CD4-positive, alpha-beta T cell (primary cell): ENCODE results near the gene MAST4. TPM values are rescaled to one million over a fixed set of nuclear protein-coding genes. Genes with fewer than 3 reads are reported as not detected.

Experiments
- ATAC-seq: fragments of 200-7000 bp; cut with Tn5 transposase; one replicate; pipeline ENCODE4 v1.10.0; 2022; ENCODE audit warnings: mild to moderate bottlenecking; ENCODE audit not compliant: poor library complexity
- CTCF ChIA-PET: fragments of 350-600 bp; sonication (Branson Sonifier 250); formaldehyde crosslinking; loops from one replicate; lab custom pipeline; 2021; ENCODE audit warnings: antibody characterized with exemption, inconsistent platforms; lab: Charles Lee
- POLR2A ChIA-PET: fragments of 350-600 bp; sonication (Branson Sonifier 250); formaldehyde crosslinking; loops from one replicate; lab custom pipeline; 2021; ENCODE audit warnings: antibody characterized with exemption, inconsistent platforms; lab: Charles Lee
- DNase-seq, 14 experiments: peaks; one replicate each; pipeline ENCODE4 v3.0.0-alpha.2; 2013 to 2020; ENCODE audit warnings: mixed read lengths in 2 of 14
- H3K27ac ChIP-seq, 2 donors: one replicate each; pipeline versions ENCODE4 v1.5.1 to v1.7.0; 2013; ENCODE audit warnings: low read length in 2 of 2, low read depth in 1 of 2, mild to moderate bottlenecking in 1 of 2
- H3K27me3 ChIP-seq, 2 experiments: 1 replicate in 1 of 2; 2 replicates in 1 of 2; pipeline versions ENCODE4 v1.6.1 to v1.7.0; 2013; ENCODE audit warnings: low read length in 2 of 2, control low read depth in 1 of 2, mild to moderate bottlenecking in 1 of 2, moderate library complexity in 1 of 2; ENCODE audit not compliant: insufficient read depth in 2 of 2, control insufficient read depth in 1 of 2
- H3K36me3 ChIP-seq: one replicate; pipeline ENCODE4 v1.6.1; 2013; ENCODE audit warnings: low read length, control low read depth; ENCODE audit not compliant: insufficient read depth
- H3K4me1 ChIP-seq: one replicate; pipeline ENCODE4 v1.6.1; 2013; ENCODE audit warnings: low read length, control low read depth; ENCODE audit not compliant: insufficient read depth
- H3K4me3 ChIP-seq: one replicate; pipeline ENCODE4 v1.5.1; 2013; ENCODE audit warnings: mild to moderate bottlenecking, low read length, moderate library complexity
- H3K9me3 ChIP-seq, 2 experiments: 1 replicate in 1 of 2; 2 replicates in 1 of 2; pipeline versions ENCODE4 v1.6.1 to v1.7.0; 2013; ENCODE audit warnings: low read length in 2 of 2, mild to moderate bottlenecking in 2 of 2, control low read depth in 1 of 2, moderate library complexity in 1 of 2; ENCODE audit not compliant: control insufficient read depth in 1 of 2, insufficient read depth in 1 of 2
- H3K27ac Mint-ChIP-seq: one replicate; pipeline ENCODE4 v1.8.0; 2020; ENCODE audit warnings: mixed read lengths
- H3K27me3 Mint-ChIP-seq: one replicate; pipeline ENCODE4 v1.8.0; 2021; ENCODE audit warnings: mixed read lengths
- H3K36me3 Mint-ChIP-seq: one replicate; pipeline ENCODE4 v1.8.0; 2021; ENCODE audit warnings: low read depth, mixed read lengths
- H3K4me1 Mint-ChIP-seq: one replicate; pipeline ENCODE4 v1.8.0; 2021; ENCODE audit warnings: low read depth, mixed read lengths
- H3K4me3 Mint-ChIP-seq: one replicate; pipeline ENCODE4 v1.8.0; 2020; ENCODE audit warnings: mild to moderate bottlenecking, mixed read lengths
- H3K9me3 Mint-ChIP-seq: one replicate; pipeline ENCODE4 v1.8.0; 2020; ENCODE audit warnings: mixed read lengths
- intact Hi-C, 2 experiments: fragments of 100-400 bp; cut with DNase I in 1 of 2; cut with micrococcal nuclease in 1 of 2; formaldehyde crosslinking; loops; one replicate each; pipeline versions ENCODE4 v1.15.1 to v1.9.0; 2023 to 2025; cut with DNase I, micrococcal nuclease
- total RNA-seq, 174 experiments: library from RNA in 2 of 174; stranded (reverse) in 2 of 174; gene quantifications; one replicate each; pipeline ENCODE4 v1.2.3 and lab custom pipeline; 2021 to 2026
- TF ChIP-seq, protein P1 (sequence below): fragments of 200-600 bp; IDR thresholded peaks from one replicate; pipeline ENCODE4 v1.8.0; 2022; ENCODE audit warnings: antibody characterized with exemption, mild to moderate bottlenecking

The MAST4 gene
- total RNA-seq, 2 experiments from 2014 or later: 21.3 to 21.6 TPM

DNA sequence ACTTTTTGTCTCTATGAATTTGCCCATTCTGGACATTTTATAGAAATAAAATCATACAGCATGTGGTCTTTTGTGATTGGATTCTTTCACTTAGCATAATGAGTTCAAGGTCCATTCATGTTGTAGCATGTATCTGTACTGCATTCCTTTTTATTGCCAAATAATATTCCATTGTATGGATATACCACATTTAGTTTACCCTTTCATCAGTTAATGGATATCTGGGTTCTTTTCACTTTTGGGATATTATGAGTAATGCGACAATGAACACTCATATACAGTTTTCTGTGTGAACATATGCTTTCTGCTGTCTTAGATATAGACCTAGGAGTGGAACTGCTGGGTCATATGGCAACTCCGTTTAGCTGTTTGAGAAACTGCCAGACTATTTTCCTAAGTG lies 41.3 kb upstream of the MAST4 start:
- Histone ChIP-seq H3K4me1 (no peaks in the 10 kb centered on the region), H3K36me3 (no peaks in the 10 kb centered on the region), H3K27ac (no peak overlapping the region), H3K9me3 (peaks cover 0 to 5% of the 10 kb centered on the region in 2 experiments), H3K27me3 (no peaks in the 10 kb centered on the region), H3K4me3 (no peak overlapping the region)
- Mint-ChIP-seq H3K4me1 (no peaks in the 10 kb centered on the region), H3K4me3 (no peak overlapping the region), H3K27ac (no peak overlapping the region), H3K27me3 (no peaks in the 10 kb centered on the region), H3K9me3 (peaks cover 3% of the 10 kb centered on the region), H3K36me3 (no peaks in the 10 kb centered on the region)
- intact Hi-C loops: no loop called here
- TF ChIP-seq, protein P1, sequence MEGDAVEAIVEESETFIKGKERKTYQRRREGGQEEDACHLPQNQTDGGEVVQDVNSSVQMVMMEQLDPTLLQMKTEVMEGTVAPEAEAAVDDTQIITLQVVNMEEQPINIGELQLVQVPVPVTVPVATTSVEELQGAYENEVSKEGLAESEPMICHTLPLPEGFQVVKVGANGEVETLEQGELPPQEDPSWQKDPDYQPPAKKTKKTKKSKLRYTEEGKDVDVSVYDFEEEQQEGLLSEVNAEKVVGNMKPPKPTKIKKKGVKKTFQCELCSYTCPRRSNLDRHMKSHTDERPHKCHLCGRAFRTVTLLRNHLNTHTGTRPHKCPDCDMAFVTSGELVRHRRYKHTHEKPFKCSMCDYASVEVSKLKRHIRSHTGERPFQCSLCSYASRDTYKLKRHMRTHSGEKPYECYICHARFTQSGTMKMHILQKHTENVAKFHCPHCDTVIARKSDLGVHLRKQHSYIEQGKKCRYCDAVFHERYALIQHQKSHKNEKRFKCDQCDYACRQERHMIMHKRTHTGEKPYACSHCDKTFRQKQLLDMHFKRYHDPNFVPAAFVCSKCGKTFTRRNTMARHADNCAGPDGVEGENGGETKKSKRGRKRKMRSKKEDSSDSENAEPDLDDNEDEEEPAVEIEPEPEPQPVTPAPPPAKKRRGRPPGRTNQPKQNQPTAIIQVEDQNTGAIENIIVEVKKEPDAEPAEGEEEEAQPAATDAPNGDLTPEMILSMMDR: no peak
- ATAC-seq (no peak), DNase-seq (no peak)
- ChIA-PET POLR2A (no interaction called here), CTCF (no interaction called here)

DNA sequence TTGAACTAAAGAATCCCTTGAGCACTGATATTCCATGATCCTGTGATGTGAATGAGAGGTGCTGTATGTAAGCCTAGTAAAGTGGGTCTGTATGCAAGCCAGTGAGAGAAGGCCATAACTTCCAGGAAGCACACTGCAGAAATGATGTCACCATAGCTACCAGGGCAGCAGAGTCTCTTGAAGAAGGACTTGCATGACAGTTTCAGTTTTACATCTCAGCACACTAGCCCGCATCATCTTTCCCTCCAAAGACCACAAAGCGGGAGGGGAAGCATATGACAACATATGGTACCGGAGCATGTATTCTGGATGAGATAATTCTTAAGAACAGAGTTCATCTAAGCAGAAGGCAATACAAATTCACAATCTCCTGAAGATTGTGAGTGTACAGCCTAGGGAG lies 37.6 kb upstream of the MAST4 start:
- Histone ChIP-seq H3K9me3 (peaks cover 0 to 5% of the 10 kb centered on the region in 2 experiments), H3K4me3 (no peak overlapping the region), H3K27me3 (no peaks in the 10 kb centered on the region), H3K27ac (no peak overlapping the region), H3K4me1 (no peaks in the 10 kb centered on the region), H3K36me3 (no peaks in the 10 kb centered on the region)
- no peak for ATAC-seq
- Mint-ChIP-seq H3K27me3 (no peaks in the 10 kb centered on the region), H3K4me3 (no peak overlapping the region), H3K36me3 (no peaks in the 10 kb centered on the region), H3K27ac (no peak overlapping the region), H3K4me1 (no peaks in the 10 kb centered on the region), H3K9me3 (peaks cover 3% of the 10 kb centered on the region)
- ChIA-PET POLR2A (no interaction called here), CTCF (no interaction called here)
- no peak for DNase-seq
- intact Hi-C loops: no loop called here
- TF ChIP-seq, protein P1: no peak

DNA sequence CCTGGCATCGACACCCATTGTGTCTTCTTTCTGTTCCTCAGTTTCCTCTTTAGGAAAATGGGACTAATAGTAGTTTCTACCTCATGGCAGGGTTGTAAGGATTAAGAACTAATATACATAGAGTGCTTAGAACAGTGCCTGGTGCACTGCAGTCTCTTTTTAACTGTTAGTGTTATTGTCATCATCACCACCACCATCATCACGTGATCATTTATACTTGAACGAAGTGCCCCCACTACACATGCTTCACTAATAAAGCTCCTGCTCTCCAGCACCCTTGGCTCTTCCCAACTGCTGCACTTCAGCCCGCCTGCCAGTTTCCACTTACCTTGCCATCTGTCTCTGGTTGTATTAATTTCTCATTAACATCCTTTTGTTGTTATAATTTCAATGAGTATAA lies 35.8 kb upstream of the MAST4 start:
- intact Hi-C loops: no loop called here
- Mint-ChIP-seq H3K36me3 (no peaks in the 10 kb centered on the region), H3K27me3 (no peaks in the 10 kb centered on the region), H3K9me3 (peaks cover 1% of the 10 kb centered on the region), H3K27ac (no peak overlapping the region), H3K4me1 (no peaks in the 10 kb centered on the region), H3K4me3 (no peak overlapping the region)
- H3K27ac ChIP-seq: no peak overlapping the region
- H3K36me3 ChIP-seq: no peaks in the 10 kb centered on the region
- H3K4me3 ChIP-seq: no peak overlapping the region
- ChIA-PET POLR2A (no interaction called here), CTCF (no interaction called here)
- TF ChIP-seq, protein P1: no peak
- ATAC-seq (no peak), DNase-seq (no peak)
- H3K4me1 ChIP-seq: no peaks in the 10 kb centered on the region
- no peaks in the 10 kb centered on the region for H3K27me3 ChIP-seq
- H3K9me3 ChIP-seq: no peaks in the 10 kb centered on the region
